ENCODE data around the gene KLK13.

Gene KLK13

DNA sequence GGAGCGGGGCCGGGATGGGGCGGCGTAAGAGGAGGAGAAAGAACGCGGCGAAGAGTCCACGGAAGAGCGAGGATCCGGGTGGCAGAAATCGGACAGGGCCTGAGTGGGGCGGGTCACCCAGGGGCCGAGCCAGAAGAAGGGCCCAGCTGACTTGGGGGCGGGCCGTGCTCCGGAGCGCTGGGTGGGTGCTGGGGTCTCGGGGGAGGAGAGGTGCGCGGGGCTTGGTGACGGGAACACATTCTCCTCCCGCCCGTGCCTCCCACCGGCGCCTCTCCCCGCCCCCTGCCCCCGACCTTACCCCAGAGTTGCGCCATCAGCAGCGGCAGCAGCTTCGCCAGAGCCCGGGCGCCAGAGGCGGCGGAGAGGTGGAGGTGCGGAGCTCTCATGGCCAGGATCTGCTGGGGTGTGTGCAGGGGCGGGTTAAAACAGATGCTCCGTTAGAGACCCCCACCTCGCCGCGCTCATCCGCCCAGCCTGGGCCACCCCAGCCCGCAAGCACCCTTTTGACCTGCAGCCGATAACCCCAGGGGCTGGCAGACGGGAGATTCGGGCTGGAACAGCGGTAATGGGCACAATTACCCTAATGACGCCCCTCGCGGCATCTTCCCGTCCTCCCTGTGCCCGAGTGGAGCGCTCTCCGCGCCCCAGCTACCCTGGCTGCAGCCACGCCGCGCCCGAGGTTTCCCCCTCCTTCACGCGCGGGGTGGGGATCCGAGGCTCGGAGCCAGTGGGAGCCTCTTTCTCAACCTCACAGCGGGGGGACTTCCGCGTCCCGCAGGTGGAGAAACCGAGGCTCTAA is 45.9 kb downstream of the KLK13 start:
- DNase-seq = no peak

DNA sequence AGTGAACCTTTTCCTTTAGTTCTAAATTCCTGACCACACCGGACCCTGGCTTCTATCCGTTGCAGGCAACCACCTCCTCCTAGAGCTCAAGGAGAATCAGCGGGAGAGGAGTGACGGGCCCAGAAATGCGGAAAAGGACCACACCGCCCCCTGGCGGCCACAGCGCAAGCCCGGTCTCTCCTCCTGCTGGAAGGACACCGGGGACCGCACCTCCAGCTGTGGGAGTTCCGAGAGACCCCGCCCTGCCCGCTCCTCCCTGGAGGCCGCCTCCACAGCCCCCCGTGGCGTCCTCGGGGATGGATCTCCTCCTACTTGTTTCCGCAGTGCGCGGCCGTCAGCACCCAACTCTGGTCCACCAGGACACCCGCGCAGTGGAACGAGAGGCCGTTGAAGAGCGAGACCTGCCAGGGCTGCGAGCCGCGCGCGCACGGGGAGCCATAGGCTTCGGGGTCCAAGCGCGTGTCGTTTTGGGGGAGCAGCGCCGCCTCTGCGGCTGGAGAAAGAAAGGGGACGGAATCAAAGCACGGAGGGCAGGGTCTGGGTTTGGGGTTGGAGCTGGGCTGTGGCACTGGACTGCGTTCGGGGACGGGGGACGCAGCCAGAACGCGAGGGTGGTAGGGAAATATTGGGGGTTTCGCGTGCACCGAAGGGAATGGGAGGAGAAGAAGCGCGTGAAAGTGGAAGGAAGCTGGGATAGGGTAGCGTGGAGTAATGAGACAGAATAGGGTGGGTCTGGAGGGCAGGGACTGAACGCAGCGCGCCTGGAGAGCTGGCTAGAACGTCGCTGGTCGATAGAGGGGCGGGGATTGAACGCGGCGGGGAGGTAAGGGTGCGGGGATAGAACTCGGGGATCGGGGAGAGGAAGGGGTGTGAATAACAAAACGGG is 47.9 kb downstream of the KLK13 start:
- no peak for DNase-seq

DNA sequence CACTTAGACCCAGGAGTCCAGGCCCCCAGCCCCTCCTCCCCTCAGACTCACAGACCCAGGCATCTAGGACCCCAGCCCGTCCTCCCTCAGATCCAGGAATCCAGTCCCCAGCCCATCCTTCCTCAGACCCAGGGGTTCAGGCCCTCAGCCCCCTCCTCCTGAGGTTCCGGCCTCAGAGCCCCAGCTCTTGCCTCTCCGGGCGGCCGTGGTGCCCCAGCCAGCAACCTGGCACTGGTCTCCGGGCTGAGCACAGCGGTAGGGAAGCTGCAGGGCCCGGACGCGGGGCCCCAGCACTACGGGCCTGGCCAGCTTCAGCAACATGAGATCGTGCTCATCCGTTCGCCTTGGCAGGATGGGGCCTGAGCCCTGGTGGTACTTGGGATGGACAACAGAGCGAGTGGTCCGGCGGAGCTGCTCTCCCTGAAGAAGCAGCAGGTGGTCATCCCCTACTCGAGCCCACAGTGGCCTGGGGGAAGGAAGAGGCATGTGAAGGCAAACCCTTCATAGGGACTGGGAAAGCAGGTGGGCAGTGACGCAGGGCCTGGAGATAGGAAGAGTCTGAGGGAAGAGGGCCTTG is 49.1 kb downstream of the KLK13 start:
- DNase-seq = no peak

DNA sequence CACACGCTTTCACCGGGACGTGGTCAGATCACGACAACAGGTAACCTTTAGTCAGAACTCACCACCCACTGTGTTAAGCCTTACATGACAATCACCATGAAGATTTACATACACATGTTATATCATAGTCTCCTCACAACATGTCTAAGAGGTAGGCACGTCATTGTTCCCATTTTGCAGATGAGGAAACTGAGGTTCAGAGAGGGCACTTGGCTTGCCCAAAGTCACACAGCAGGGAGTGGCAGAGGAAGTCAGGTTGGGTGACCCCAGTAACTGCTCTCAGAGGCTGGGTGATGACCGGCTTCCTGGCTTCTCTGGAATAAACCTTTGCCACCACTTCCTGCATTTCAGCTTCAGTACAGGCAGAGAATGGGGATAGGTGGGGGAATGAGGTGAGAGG is 50.6 kb downstream of the KLK13 start:
- no peak for DNase-seq

DNA sequence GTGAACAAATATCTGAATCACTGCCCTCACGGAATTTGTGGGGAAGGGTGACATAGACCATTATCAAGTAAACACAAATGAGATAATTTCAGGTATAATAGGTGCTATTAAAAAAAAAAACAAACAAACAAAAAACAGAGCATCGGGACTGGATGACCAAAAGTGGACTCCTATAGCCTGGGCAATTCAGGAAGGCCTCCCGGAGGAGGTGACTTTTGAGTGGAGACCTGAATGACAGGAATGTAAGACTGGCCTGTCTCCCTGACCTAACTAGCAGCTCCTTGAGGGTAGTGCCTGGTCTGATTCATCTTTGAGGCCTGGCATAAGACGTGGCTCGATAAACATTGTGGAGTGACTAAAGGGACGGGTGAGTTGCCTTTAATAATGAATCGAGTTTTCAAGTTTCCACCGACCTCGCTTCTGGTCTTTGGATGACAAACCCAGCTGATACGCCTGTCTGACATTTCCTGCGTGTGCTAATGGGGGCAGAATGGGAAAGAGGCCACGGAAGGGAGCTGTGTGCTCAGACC is 52.2 kb downstream of the KLK13 start:
- DNase-seq = no peak

DNA sequence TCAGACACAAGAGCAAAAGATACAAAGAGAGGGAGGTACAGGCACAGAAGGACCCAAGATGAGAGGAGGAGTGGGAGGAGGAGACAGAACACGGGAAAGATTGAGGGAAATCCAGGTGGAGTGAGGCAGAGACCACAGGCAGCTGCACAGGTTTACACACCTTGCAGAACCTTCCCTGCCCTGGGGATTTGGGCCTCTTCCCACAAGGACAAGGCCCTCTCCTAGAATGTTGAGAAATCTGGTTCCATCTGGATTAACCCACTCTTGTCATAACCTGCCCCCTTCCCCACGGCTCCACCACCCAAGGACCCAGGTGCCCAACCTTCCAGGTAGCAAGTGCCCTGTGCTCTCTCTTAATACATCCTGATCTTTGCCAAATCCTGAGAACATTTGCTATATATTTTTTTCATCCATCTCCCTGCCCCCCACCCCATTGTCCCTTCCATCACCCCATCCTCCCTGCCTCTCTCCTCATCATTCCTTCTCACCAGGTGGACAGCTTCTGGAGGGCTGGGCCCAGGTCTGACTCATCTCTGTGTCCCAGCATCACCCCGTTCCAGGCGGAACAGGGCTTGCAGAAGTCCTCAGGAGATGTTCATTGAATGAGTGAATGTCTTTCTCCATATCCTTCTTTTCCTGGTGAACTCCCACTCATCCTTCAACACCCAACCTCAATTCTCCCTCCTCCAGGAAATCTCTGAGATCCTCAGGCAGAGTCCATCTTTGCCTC is 54.7 kb downstream of the KLK13 start:
- no peak for DNase-seq

DNA sequence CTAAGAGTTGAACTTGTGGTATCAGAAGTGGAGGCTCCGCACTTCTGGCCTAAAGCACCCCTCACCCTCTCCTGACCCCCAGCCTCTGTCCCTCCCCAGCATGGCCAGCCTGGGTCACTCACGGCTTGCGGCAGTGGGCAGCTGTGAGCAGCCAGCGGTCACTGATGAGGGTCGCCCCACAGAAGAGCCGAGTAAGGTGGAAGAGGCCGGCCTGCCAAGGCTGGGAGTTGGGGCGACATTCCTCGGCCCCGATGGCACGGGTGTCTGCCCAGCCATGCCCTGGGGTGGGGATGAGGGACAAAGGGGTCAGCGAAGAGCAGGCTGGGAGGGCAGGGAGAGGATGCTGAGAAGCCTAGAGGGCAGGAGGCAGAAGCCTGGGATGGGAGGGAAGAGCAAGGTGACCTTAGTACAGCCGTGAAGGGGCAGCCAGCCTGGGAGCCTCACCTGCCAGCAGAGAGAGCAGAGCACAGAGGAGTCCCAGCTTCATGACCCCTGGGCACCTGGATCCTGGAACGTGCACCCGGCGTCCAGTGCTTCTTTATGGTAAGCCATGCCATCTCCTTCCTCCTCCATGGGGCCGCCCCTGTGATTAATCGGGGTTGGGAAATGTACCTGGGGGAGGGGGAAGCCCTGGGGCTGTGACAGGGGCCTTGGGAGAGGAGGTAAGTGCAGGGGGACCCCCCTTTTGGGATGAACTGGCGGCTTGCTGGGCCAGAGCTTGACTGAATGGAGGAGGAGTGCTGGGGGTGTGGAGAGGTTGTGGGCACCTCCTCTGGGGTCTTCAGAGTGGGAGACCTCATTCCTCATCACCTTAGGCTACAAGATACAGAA is 55.6 kb downstream of the KLK13 start:
- no peak for DNase-seq

DNA sequence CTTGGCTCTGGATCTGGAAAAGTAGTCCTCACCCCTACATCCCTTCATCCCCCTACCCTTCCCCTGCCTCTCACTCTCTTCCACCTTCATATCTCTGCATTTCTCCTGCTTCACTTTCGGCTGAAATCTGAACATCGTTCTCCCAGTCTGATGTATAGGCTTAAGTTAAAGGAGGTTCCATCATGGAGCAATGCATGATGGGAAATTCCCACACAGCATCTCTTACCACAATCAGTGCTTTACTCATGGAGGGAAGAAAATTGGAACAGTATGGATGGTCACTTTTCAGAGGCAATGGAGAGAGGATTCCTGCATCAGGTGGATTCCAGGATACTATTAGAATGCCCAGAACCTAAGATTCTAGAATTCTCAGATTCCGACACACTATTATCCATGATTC is 57.4 kb downstream of the KLK13 start:
- DNase-seq = no peak

DNA sequence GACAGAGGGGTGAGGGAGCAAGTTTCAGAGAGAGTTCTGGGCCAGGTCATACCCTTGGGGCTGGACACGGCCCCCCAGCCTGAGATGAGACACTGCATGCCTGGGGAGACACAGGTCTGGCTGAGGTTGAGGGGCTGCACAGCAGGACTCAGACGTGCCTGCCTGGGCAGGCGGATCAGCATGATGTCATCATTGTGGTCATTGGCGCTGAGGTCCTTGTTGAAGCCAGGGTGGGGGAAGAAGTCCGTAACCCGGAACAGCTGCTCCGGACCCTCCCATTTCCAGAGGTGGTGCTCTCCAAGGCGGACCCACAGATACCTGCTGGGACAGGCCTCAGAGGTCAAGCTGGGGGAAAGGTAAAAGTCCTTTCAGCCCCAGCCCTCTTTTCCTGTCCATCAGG is 58.5 kb downstream of the KLK13 start:
- DNase-seq = no peak

Data from NCI-H345 (cell line).